SU-DHL-6 (cell line): ENCODE results near the gene LAMA2.

ENCODE experiments used
- H2AFZ ChIP-seq: fragments of 200-600 bp; sonication (generic); 2 replicates; pipeline ENCODE4 v1.6.1; 2014; ENCODE audit warnings: low read depth, mild to moderate bottlenecking, moderate library complexity, mixed read lengths, antibody characterized with exemption, low read length; ENCODE audit not compliant: severe bottlenecking
- H3F3A ChIP-seq: fragments of 200-600 bp; shearing (Covaris generic); 2 replicates; pipeline ENCODE4 v1.6.0; 2016; ENCODE audit warnings: antibody characterized with exemption, mild to moderate bottlenecking; ENCODE audit not compliant: insufficient read depth
- H3K27ac ChIP-seq: fragments of 200-600 bp; sonication (generic); 2 replicates; pipeline ENCODE4 v1.5.1; 2016; ENCODE audit warnings: low read depth, mild to moderate bottlenecking, low read length, moderate library complexity, mixed read lengths
- H3K27me3 ChIP-seq: fragments of 200-600 bp; sonication (generic), shearing (Covaris generic); 2 replicates; pipeline ENCODE4 v1.6.0; 2014; ENCODE audit warnings: mild to moderate bottlenecking, low read length
- H3K36me3 ChIP-seq: fragments of 200-600 bp; sonication (generic); 2 replicates; pipeline ENCODE4 v1.6.1; 2014; ENCODE audit warnings: mild to moderate bottlenecking, low read length, mixed read lengths
- H3K4me2 ChIP-seq: fragments of 300-600, 200-600 bp; shearing (Covaris generic), sonication (generic); 2 replicates; pipeline ENCODE4 v1.6.0; 2014; ENCODE audit warnings: low read length, low read depth, mild to moderate bottlenecking; ENCODE audit not compliant: poor library complexity, severe bottlenecking
- H3K4me3 ChIP-seq: fragments of 200-600 bp; sonication (generic); 2 replicates; pipeline ENCODE4 v1.5.1; 2014; ENCODE audit warnings: antibody characterized with exemption, low read length, mild to moderate bottlenecking, mixed read lengths; ENCODE audit not compliant: insufficient read depth, poor library complexity, severe bottlenecking
- H3K79me2 ChIP-seq: fragments of 200-600 bp; sonication (generic); 2 replicates; pipeline ENCODE4 v1.6.1; 2014; ENCODE audit warnings: mild to moderate bottlenecking, low read length, moderate library complexity; ENCODE audit not compliant: insufficient read depth
- H3K9ac ChIP-seq: fragments of 200-600 bp; sonication (generic); 2 replicates; pipeline ENCODE4 v1.7.0; 2014; ENCODE audit warnings: mild to moderate bottlenecking, low read length
- H3K9me2 ChIP-seq: fragments of 200-600 bp; sonication (generic); replicated peaks from 2 replicates; pipeline ENCODE4 v1.6.1; 2014; ENCODE audit warnings: low read length; ENCODE audit not compliant: insufficient read depth
- H3K9me3 ChIP-seq: fragments of 200-600 bp; sonication (generic); 2 replicates; pipeline ENCODE4 v1.6.1; 2014; ENCODE audit warnings: low read length, mixed read lengths; ENCODE audit not compliant: insufficient read depth
- H4K20me1 ChIP-seq: fragments of 200-600 bp; sonication (generic); 2 replicates; pipeline ENCODE4 v1.6.1; 2014; ENCODE audit warnings: low read depth, mild to moderate bottlenecking, antibody characterized with exemption, low read length, moderate library complexity, mixed read lengths
- EZH2phosphoT487 ChIP-seq: fragments of 200-600 bp; sonication (generic), shearing (Covaris generic); conservative IDR thresholded peaks from 2 replicates; pipeline ENCODE4 v1.6.1; 2018; ENCODE audit warnings: mild to moderate bottlenecking, antibody characterized with exemption, low read length, moderate library complexity, mixed read lengths
- TF ChIP-seq, protein P1 (sequence below): fragments of 200-600 bp; sonication (generic); IDR thresholded peaks from one replicate; pipeline ENCODE4 v1.5.1; 2017; ENCODE audit warnings: antibody characterized with exemption, mild to moderate bottlenecking, low read length, moderate library complexity; ENCODE audit not compliant: insufficient read depth, poor library complexity, severe bottlenecking

LAMA2 gene

DNA sequence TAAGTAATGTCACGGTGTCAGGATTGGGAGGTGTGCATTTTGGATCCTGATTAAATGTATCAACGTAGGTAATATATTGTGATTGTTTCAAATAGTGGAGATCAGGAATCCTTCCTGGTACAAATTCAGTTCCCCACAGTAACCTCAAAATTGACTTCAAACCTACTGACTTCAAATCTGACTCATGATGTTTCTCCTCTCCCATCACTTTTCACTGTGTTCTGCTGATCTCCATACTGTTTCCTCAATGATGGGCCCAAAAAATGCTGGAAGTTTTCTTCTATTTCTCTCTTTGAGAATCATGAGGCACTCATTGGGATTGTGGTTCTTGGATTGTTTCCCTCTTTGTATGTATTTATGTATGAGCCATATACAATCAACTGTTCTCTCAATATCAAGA lies 35.9 kb downstream of the LAMA2 start:
- Histone ChIP-seq H3F3A (no peaks in the 10 kb centered on the region), H3K27ac (no peak overlapping the region), H2AFZ (no peak overlapping the region), H3K9me2 (no peaks in the 10 kb centered on the region), H3K9ac (no peak overlapping the region), H3K36me3 (no peaks in the 10 kb centered on the region), H3K4me2 (no peak overlapping the region), H3K4me3 (no peak overlapping the region), H4K20me1 (no peaks in the 10 kb centered on the region), H3K79me2 (no peaks in the 10 kb centered on the region), H3K9me3 (no peaks in the 10 kb centered on the region), H3K27me3 (no peaks in the 10 kb centered on the region)
- TF ChIP-seq EZH2phosphoT487: no peak
- TF ChIP-seq, protein P1, sequence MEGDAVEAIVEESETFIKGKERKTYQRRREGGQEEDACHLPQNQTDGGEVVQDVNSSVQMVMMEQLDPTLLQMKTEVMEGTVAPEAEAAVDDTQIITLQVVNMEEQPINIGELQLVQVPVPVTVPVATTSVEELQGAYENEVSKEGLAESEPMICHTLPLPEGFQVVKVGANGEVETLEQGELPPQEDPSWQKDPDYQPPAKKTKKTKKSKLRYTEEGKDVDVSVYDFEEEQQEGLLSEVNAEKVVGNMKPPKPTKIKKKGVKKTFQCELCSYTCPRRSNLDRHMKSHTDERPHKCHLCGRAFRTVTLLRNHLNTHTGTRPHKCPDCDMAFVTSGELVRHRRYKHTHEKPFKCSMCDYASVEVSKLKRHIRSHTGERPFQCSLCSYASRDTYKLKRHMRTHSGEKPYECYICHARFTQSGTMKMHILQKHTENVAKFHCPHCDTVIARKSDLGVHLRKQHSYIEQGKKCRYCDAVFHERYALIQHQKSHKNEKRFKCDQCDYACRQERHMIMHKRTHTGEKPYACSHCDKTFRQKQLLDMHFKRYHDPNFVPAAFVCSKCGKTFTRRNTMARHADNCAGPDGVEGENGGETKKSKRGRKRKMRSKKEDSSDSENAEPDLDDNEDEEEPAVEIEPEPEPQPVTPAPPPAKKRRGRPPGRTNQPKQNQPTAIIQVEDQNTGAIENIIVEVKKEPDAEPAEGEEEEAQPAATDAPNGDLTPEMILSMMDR: no peak

DNA sequence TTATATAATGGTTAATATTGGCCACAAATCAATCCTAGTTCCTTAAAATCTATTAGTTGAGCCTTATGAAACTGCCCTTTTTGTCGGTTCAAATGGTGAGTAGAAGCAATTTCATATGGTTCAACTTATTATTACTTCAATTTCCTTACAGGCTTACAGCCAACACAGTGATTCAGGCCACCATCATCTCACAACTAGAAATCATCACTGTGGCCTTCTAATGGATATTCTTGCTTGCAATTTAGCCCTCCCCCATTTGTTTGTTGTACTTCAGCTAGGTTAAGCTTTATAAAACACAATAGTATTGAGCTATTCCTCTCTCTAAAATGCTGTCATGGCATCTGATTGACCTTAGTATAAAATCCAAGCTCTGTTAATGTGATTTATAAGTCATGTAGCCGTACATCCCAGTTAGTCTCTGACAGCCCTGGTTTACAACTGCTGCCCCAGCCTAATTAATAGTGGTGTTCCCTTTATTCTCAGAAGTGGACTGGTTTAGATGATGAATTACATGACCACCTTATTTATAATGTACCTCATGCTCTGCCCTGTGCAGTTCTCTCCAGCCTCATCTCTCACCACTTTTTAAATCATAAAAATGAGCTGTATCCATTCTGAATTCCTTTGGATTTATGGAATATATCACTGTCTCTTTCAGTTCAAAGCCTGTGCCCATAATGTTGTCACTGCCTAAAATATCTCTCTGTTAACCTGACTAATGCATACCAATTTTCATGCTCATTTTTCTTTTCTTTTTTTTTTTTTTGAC lies 36.7 kb downstream of the LAMA2 start:
- H3K9ac ChIP-seq: no peak overlapping the region
- H3K27ac ChIP-seq: no peak overlapping the region
- no peak overlapping the region for H3K4me3 ChIP-seq
- no peaks in the 10 kb centered on the region for H3K79me2 ChIP-seq
- H3K9me3 ChIP-seq: no peaks in the 10 kb centered on the region
- H3K27me3 ChIP-seq: no peaks in the 10 kb centered on the region
- H3K9me2 ChIP-seq: no peaks in the 10 kb centered on the region
- no peak overlapping the region for H3K4me2 ChIP-seq
- TF ChIP-seq, protein P1: no peak
- TF ChIP-seq EZH2phosphoT487: no peak
- no peaks in the 10 kb centered on the region for H4K20me1 ChIP-seq
- no peaks in the 10 kb centered on the region for H3K36me3 ChIP-seq
- no peaks in the 10 kb centered on the region for H3F3A ChIP-seq
- H2AFZ ChIP-seq: no peak overlapping the region

DNA sequence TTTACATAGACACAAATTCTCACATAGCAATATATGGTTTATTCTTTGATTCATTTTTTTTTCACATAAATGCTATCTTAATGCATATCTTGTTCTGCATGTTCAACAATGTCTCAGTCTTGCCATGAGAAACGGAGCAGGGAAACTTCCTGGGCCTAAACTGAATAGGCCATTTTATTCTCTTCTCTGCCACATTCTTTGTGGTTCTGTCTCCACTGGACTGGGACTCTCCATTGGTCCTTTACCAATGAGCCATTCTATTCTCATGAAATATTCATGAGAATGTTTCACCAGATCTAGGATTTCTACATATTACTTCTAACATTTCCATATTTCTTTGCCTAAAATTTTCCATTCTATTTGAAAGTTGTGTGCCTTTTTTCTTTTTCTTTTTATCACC lies 42.8 kb downstream of the LAMA2 start:
- H3F3A ChIP-seq: no peaks in the 10 kb centered on the region
- H3K27ac ChIP-seq: no peak overlapping the region
- H3K9me3 ChIP-seq: no peaks in the 10 kb centered on the region
- no peak overlapping the region for H2AFZ ChIP-seq
- no peaks in the 10 kb centered on the region for H3K79me2 ChIP-seq
- H3K4me3 ChIP-seq: no peak overlapping the region
- H3K4me2 ChIP-seq: no peak overlapping the region
- no peaks in the 10 kb centered on the region for H3K36me3 ChIP-seq
- no peaks in the 10 kb centered on the region for H4K20me1 ChIP-seq
- TF ChIP-seq EZH2phosphoT487: no peak
- no peak overlapping the region for H3K9ac ChIP-seq
- no peaks in the 10 kb centered on the region for H3K9me2 ChIP-seq
- H3K27me3 ChIP-seq: no peaks in the 10 kb centered on the region

DNA sequence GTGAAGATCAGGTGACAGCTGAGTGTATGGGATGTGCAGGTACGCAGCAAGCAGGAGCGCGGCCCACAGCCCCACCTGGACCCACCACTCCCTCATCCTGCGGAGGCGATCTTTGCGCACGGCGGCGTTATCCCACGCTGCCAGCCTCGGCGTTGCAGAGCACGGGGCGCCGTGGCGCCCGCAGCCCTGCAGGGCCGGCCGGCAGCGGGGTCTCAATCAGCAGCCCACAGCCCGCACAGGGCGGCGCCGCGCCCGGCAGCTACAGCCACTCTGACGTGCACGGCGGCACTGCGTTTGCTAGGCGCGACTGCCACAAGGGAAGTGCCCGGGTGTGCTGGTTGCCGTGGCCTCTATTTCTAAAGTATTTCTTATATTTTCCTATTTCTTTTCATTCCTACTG lies 46.9 kb downstream of the LAMA2 start:
- Histone ChIP-seq H3K9me2 (no peaks in the 10 kb centered on the region), H3K27ac (no peak overlapping the region), H3K4me2 (no peak overlapping the region), H3K36me3 (no peaks in the 10 kb centered on the region), H2AFZ (no peak overlapping the region), H3K4me3 (no peak overlapping the region), H3K9ac (no peak overlapping the region), H3K9me3 (no peaks in the 10 kb centered on the region), H3K27me3 (no peaks in the 10 kb centered on the region), H3F3A (no peaks in the 10 kb centered on the region), H4K20me1 (no peaks in the 10 kb centered on the region), H3K79me2 (no peaks in the 10 kb centered on the region)
- TF ChIP-seq, protein P1: no peak
- no peak for TF ChIP-seq EZH2phosphoT487
